H9 (cell line): ENCODE data around the gene PARM1. TPM values are rescaled to one million over a fixed set of nuclear protein-coding genes. Genes with fewer than 3 reads are reported as not detected.
"Not testable (repeated sequence)": the region's sequence is repeated elsewhere in the genome, so short reads cannot be mapped to it uniquely, and the experiment has no call there.

Source experiments
- DNase-seq: peaks from one replicate; pipeline ENCODE4 v3.0.0-alpha.2; 2017
- H2AFZ ChIP-seq: one replicate; pipeline ENCODE4 v1.6.1; 2013; ENCODE audit warnings: mild to moderate bottlenecking, low read length, control low read depth, moderate library complexity
- H2AK5ac ChIP-seq: 2 replicates; pipeline ENCODE4 v1.6.1; 2013; ENCODE audit warnings: low read length, control low read depth, mixed read lengths; ENCODE audit not compliant: insufficient read length
- H2BK120ac ChIP-seq: one replicate; pipeline ENCODE4 v1.6.1; 2013; ENCODE audit warnings: low read depth, mild to moderate bottlenecking, low read length, control low read depth, inconsistent platforms; ENCODE audit not compliant: poor library complexity, severe bottlenecking
- H2BK12ac ChIP-seq: 2 replicates; pipeline ENCODE4 v1.6.1; 2013; ENCODE audit warnings: low read length, control low read depth, mixed read lengths, low read depth; ENCODE audit not compliant: insufficient read length
- H2BK15ac ChIP-seq: 2 replicates; pipeline ENCODE4 v1.6.1; 2013; ENCODE audit warnings: low read depth, low read length, control low read depth
- H2BK20ac ChIP-seq: one replicate; pipeline ENCODE4 v1.6.1; 2013; ENCODE audit warnings: low read depth, mild to moderate bottlenecking, low read length, control low read depth, inconsistent platforms; ENCODE audit not compliant: poor library complexity, severe bottlenecking
- H2BK5ac ChIP-seq: 2 replicates; pipeline ENCODE4 v1.6.1; 2013; ENCODE audit warnings: low read length, control low read depth, mixed read lengths; ENCODE audit not compliant: insufficient read length
- H3K14ac ChIP-seq: 2 replicates; pipeline ENCODE4 v1.6.1; 2013; ENCODE audit warnings: low read length, control low read depth; ENCODE audit not compliant: insufficient read depth
- H3K18ac ChIP-seq: 2 replicates; pipeline ENCODE4 v1.6.1; 2013; ENCODE audit warnings: low read depth, mild to moderate bottlenecking, mixed read lengths, low read length, control low read depth; ENCODE audit not compliant: insufficient read length
- H3K23ac ChIP-seq: 2 replicates; pipeline ENCODE4 v1.6.1; 2013; ENCODE audit warnings: low read length, control low read depth, mixed read lengths, low read depth; ENCODE audit not compliant: insufficient read length
- H3K23me2 ChIP-seq: 2 replicates; pipeline ENCODE4 v1.6.1; 2013; ENCODE audit warnings: low read depth, mild to moderate bottlenecking, mixed read lengths, low read length, control low read depth; ENCODE audit not compliant: insufficient read length, poor library complexity, severe bottlenecking
- H3K27ac ChIP-seq: 2 replicates; pipeline ENCODE4 v1.5.1; 2013; ENCODE audit warnings: low read length, control low read depth, mixed read lengths, low read depth; ENCODE audit not compliant: insufficient read length
- H3K27me3 ChIP-seq: 2 replicates; pipeline ENCODE4 v1.6.1; 2013; ENCODE audit warnings: low read length, control low read depth, inconsistent platforms; ENCODE audit not compliant: insufficient read depth
- H3K4ac ChIP-seq: 2 replicates; pipeline ENCODE4 v1.6.1; 2013; ENCODE audit warnings: low read depth, mild to moderate bottlenecking, control low read depth, inconsistent platforms, low read length, moderate library complexity
- H3K4me1 ChIP-seq: 2 replicates; pipeline ENCODE4 v1.6.1; 2013; ENCODE audit warnings: low read length, control low read depth, inconsistent platforms; ENCODE audit not compliant: insufficient read depth
- H3K4me2 ChIP-seq: 2 replicates; pipeline ENCODE4 v1.6.1; 2013; ENCODE audit warnings: low read length, control low read depth, mixed read lengths; ENCODE audit not compliant: insufficient read length, insufficient read depth
- H3K56ac ChIP-seq: 2 replicates; pipeline ENCODE4 v1.6.1; 2013; ENCODE audit warnings: low read depth, mild to moderate bottlenecking, mixed read lengths, low read length, control low read depth; ENCODE audit not compliant: insufficient read length
- H3K79me1 ChIP-seq: 2 replicates; pipeline ENCODE4 v1.6.1; 2013; ENCODE audit warnings: low read depth, mild to moderate bottlenecking, moderate library complexity, low read length, control low read depth, inconsistent platforms; ENCODE audit not compliant: insufficient read depth, poor library complexity, severe bottlenecking
- H3K79me2 ChIP-seq: 2 replicates; pipeline ENCODE4 v1.6.1; 2013; ENCODE audit warnings: low read length, control low read depth, inconsistent platforms; ENCODE audit not compliant: insufficient read depth
- H3K9ac ChIP-seq: 2 replicates; pipeline ENCODE4 v1.6.1; 2013; ENCODE audit warnings: low read length, control low read depth, mixed read lengths; ENCODE audit not compliant: insufficient read length; ENCODE audit errors: extremely low read depth
- H3K9me3 ChIP-seq: one replicate; pipeline ENCODE4 v1.6.1; 2013; ENCODE audit warnings: low read depth, low read length, inconsistent platforms; ENCODE audit not compliant: control insufficient read depth
- H3T11ph ChIP-seq: one replicate; pipeline ENCODE4 v1.6.1; 2013; ENCODE audit warnings: mild to moderate bottlenecking, low read length, control low read depth, inconsistent platforms
- H4K20me1 ChIP-seq: one replicate; pipeline ENCODE4 v1.6.1; 2013; ENCODE audit not compliant: control insufficient read depth, insufficient read length, insufficient read depth
- H4K5ac ChIP-seq: 2 replicates; pipeline ENCODE4 v1.6.1; 2013; ENCODE audit warnings: low read depth, mild to moderate bottlenecking, mixed read lengths, low read length, control low read depth; ENCODE audit not compliant: insufficient read length
- H4K8ac ChIP-seq: replicated peaks from 2 replicates; pipeline ENCODE4 v1.6.1; 2013; ENCODE audit warnings: low read length, control low read depth, mixed read lengths, low read depth; ENCODE audit not compliant: insufficient read length
- H4K91ac ChIP-seq: 2 replicates; pipeline ENCODE4 v1.6.1; 2013; ENCODE audit warnings: low read depth, mild to moderate bottlenecking, moderate library complexity, mixed read lengths, low read length, control low read depth; ENCODE audit not compliant: insufficient read length
- H3K27ac Mint-ChIP-seq, 3 experiments: 2 replicates in 2 of 3; 3 replicates in 1 of 3; pipeline ENCODE4 v1.8.0; 2020 to 2021; ENCODE audit warnings: mixed read lengths in 3 of 3, mild to moderate bottlenecking in 1 of 3, moderate library complexity in 1 of 3
- H3K27me3 Mint-ChIP-seq: 2 replicates; pipeline ENCODE4 v1.8.0; 2021; ENCODE audit warnings: low read depth, mild to moderate bottlenecking, moderate library complexity, mixed read lengths
- H3K36me3 Mint-ChIP-seq, 3 experiments: 2 replicates in 2 of 3; 3 replicates in 1 of 3; pipeline ENCODE4 v1.8.0; 2020 to 2021; ENCODE audit warnings: low read depth in 3 of 3, mixed read lengths in 3 of 3; ENCODE audit not compliant: insufficient read depth in 1 of 3
- H3K4me1 Mint-ChIP-seq, 2 experiments: 2 replicates each; pipeline ENCODE4 v1.8.0; 2020; ENCODE audit warnings: mixed read lengths in 2 of 2
- H3K4me3 Mint-ChIP-seq, 2 experiments: 2 replicates in 1 of 2; 3 replicates in 1 of 2; pipeline ENCODE4 v1.8.0; 2020 to 2021; ENCODE audit warnings: mild to moderate bottlenecking in 2 of 2, mixed read lengths in 2 of 2, moderate library complexity in 1 of 2
- H3K9me3 Mint-ChIP-seq, 2 experiments: 2 replicates in 1 of 2; 3 replicates in 1 of 2; pipeline ENCODE4 v1.8.0; 2020; ENCODE audit warnings: mild to moderate bottlenecking in 2 of 2, mixed read lengths in 2 of 2, moderate library complexity in 1 of 2
- CTCF ChIP-seq: fragments of 200-600 bp; sonication (generic); conservative IDR thresholded peaks from 3 replicates; pipeline ENCODE4 v1.8.0; 2021; ENCODE audit warnings: antibody characterized with exemption, mild to moderate bottlenecking
- WGBS: extraction: QIAGEN DNeasy Blood & Tissue Kit; methylation state at CpG from one replicate; pipeline ENCODE4 v1.1.7; 2013; ENCODE audit warnings: missing lambda C conversion rate, low lambda C conversion rate, mixed read lengths; ENCODE audit not compliant: insufficient read length; ENCODE audit errors: extremely low coverage; 5-methylcytosine and 5-hydroxymethylcytosine counted together
- total RNA-seq: library from RNA; stranded (reverse); gene quantifications from 2 replicates; pipeline ENCODE4 v1.2.1, GENCODE V29; 2021

The PARM1 gene
- total RNA-seq, 1 experiment from 2014 or later = 2.0 TPM

- TF ChIP-seq CTCF = no peak
- Histone ChIP-seq H4K91ac (no peak overlapping the region), H3K9ac (no peak overlapping the region), H2BK15ac (no peak overlapping the region), H3K23me2 (no peaks in the 10 kb centered on the region), H3K27me3 (no peaks in the 10 kb centered on the region), H3K56ac (no peak overlapping the region), H3K4ac (no peak overlapping the region), H4K8ac (no peak overlapping the region), H4K20me1 (no peaks in the 10 kb centered on the region), H3K79me1 (no peaks in the 10 kb centered on the region), H3K27ac (no peak overlapping the region), H2BK5ac (no peak overlapping the region), H4K5ac (no peak overlapping the region), H2BK120ac (no peak overlapping the region), H3K4me2 (no peak overlapping the region), H3K18ac (no peak overlapping the region), H3K9me3 (no peaks in the 10 kb centered on the region), H3K4me1 (no peaks in the 10 kb centered on the region), H3K79me2 (no peaks in the 10 kb centered on the region), H2AK5ac (no peak overlapping the region), H3K23ac (no peak overlapping the region), H2BK12ac (no peak overlapping the region), H3T11ph (no peak overlapping the region), H2AFZ (no peak overlapping the region), H3K14ac (no peak overlapping the region), H2BK20ac (no peak overlapping the region)
- no peaks in the 10 kb centered on the region; a peak in 1 of 7 replicates for H3K36me3 Mint-ChIP-seq
- DNase-seq = no peak
- no CpG with 5 or more reads among the region's 2 CpGs for WGBS
- no peaks in the 10 kb centered on the region for H3K27me3 Mint-ChIP-seq
- no peaks in the 10 kb centered on the region for H3K9me3 Mint-ChIP-seq
- H3K27ac Mint-ChIP-seq = no peak overlapping the region
- no peak overlapping the region for H3K4me3 Mint-ChIP-seq
- peaks cover 3 to 5% of the 10 kb centered on the region in 2 experiments; a peak in 3 of 4 replicates for H3K4me1 Mint-ChIP-seq
Measured at GRCh38 chr4:74990276-74990875, 57.5 kb downstream of the PARM1 start.

GRCh38 chr4:74994436-74994835, 61.5 kb downstream of the PARM1 start:
- not testable (repeated sequence) for H2AK5ac ChIP-seq, H3K27ac Mint-ChIP-seq, H3K23me2 ChIP-seq, H2BK12ac ChIP-seq, H4K20me1 ChIP-seq, H3K4ac ChIP-seq, H3K14ac ChIP-seq, H3K27me3 Mint-ChIP-seq, H3K23ac ChIP-seq, H3K4me2 ChIP-seq, H2BK15ac ChIP-seq, H3K79me2 ChIP-seq, H4K5ac ChIP-seq, H3K4me1 ChIP-seq, H3K9me3 Mint-ChIP-seq, H3K9me3 ChIP-seq, H3K18ac ChIP-seq, H4K8ac ChIP-seq, H2BK20ac ChIP-seq, DNase-seq, H3K4me3 Mint-ChIP-seq, H4K91ac ChIP-seq, H3K36me3 Mint-ChIP-seq, H3K9ac ChIP-seq, H2BK120ac ChIP-seq, H3K27me3 ChIP-seq, H3K56ac ChIP-seq, H2AFZ ChIP-seq, H3K79me1 ChIP-seq, H3T11ph ChIP-seq, H3K27ac ChIP-seq, H2BK5ac ChIP-seq, H3K4me1 Mint-ChIP-seq
- no CpG with 5 or more reads among the region's 2 CpGs for WGBS
